ENCODE measurements around the gene RNF32.

- TF ChIP-seq POLR2AphosphoS5 (IDR thresholded peaks at IDR 0.05; ENCODE audit: low read depth, low read length), result no peak
- TF ChIP-seq TAF1 (IDR thresholded peaks at IDR 0.05; ENCODE audit: borderline replicate concordance, insufficient read depth, low read length), result no peak
- TF ChIP-seq SIN3A (IDR thresholded peaks at IDR 0.05; ENCODE audit: borderline replicate concordance, insufficient read depth, low read length), result no peak
These were observed 51.2 kb downstream of the RNF32 start for GRCh38 chr7:156691764-156692163.

Measured in PFSK-1 (cell line).